LNCAP (cell line): ENCODE measurements around the gene ANKRD33.

Source experiments
- CTCF ChIP-seq: fragments of 450-650 bp; IDR thresholded peaks from 2 replicates; pipeline ENCODE4 v1.5.1; 2017; ENCODE audit warnings: mild to moderate bottlenecking

ANKRD33 gene

GRCh38 chr12:51895378-51896135, 7.7 kb downstream of the ANKRD33 start:
- TF ChIP-seq CTCF: no peak

GRCh38 chr12:51896236-51896635, 8.3 kb downstream of the ANKRD33 start:
- no peak for TF ChIP-seq CTCF

GRCh38 chr12:51897181-51897580, 9.3 kb downstream of the ANKRD33 start:
- TF ChIP-seq CTCF: no peak

DNA sequence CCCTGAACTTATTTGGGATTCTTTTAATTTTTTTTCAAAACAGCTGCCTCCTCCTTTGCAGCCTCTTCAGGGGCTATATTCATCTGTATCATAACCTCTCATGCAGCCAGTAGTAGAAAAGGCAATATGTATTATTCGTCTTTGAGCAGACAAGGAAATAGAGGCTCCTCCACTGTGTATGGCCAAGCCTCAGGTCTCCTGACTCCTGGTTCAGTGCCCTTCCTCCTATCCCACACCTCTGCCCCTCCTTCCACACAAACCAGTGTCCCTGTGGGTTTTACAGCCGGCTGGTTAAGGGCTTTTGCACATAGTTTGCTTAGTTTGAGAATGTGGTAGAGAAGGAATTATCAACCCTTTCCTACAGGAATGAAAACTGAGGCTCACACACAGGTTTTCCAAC, 10.6 kb downstream of the ANKRD33 start:
- TF ChIP-seq CTCF: no peak

- TF ChIP-seq CTCF: no peak
Observed at GRCh38 chr12:51898937-51899336, 11.0 kb downstream of the ANKRD33 start.

GRCh38 chr12:51900323-51900889, 12.5 kb downstream of the ANKRD33 start:
- no peak for TF ChIP-seq CTCF

- no peak for TF ChIP-seq CTCF
Observed at GRCh38 chr12:51901121-51901817, 13.4 kb downstream of the ANKRD33 start.
